ENCODE results near the gene ITGA1. TPM values are rescaled to one million over a fixed set of nuclear protein-coding genes. Genes with fewer than 3 reads are reported as not detected.

Gene ITGA1
- total RNA-seq, 2 donors from 2014 or later = 0.33 to 3.5 TPM

GRCh38 chr5:52987711-52988331 is 200.1 kb downstream of the ITGA1 start:
- no peak overlapping the region for H3K27ac ChIP-seq (ENCODE audit: low read depth, low read length)
- H3K9me3 Mint-ChIP-seq = no peaks in the 10 kb centered on the region
- no peak overlapping the region for H3K4me3 ChIP-seq (ENCODE audit: low read length)
- peaks cover 39% of the 10 kb centered on the region for H3K27me3 ChIP-seq (ENCODE audit: control insufficient read depth, insufficient read depth, low read length, poor library complexity, severe bottlenecking)
- TF ChIP-seq CTCF (conservative IDR thresholded peaks at IDR 0.05) = no peak
- H3K36me3 ChIP-seq (ENCODE audit: control insufficient read depth, insufficient read depth, low read length) = no peaks in the 10 kb centered on the region
- H3K27ac Mint-ChIP-seq = no peak overlapping the region
- H3K9ac ChIP-seq (ENCODE audit: extremely low read depth, low read length, poor library complexity, severe bottlenecking) = no peak overlapping the region
- 79 to 87% methylated on average over 4 of the region's 4 CpGs for WGBS, 2 experiments (ENCODE audit: insufficient coverage in 1 of 2, insufficient read length in 1 of 2)
- no peak overlapping the region for H3K4me3 Mint-ChIP-seq
- H3K36me3 Mint-ChIP-seq (ENCODE audit: low read depth) = no peaks in the 10 kb centered on the region
- H3K27me3 Mint-ChIP-seq (ENCODE audit: insufficient read depth) = peaks cover 46% of the 10 kb centered on the region
- no peaks in the 10 kb centered on the region for H3K9me3 ChIP-seq (ENCODE audit: control insufficient read depth, low read length)
- no peak for DNase-seq
- H3K4me1 ChIP-seq (ENCODE audit: control insufficient read depth, insufficient read depth, low read length) = no peaks in the 10 kb centered on the region
- H3K4me1 Mint-ChIP-seq = peaks cover 9% of the 10 kb centered on the region

- peak overlapping the region; percentile 63 for H3K4me3 Mint-ChIP-seq
- H3K27ac Mint-ChIP-seq = no peak overlapping the region
- WGBS, 2 experiments (ENCODE audit: insufficient coverage in 1 of 2, insufficient read length in 1 of 2) = 10 to 17% methylated on average over 13 to 16 of the region's 16 CpGs
- no peak for DNase-seq
- H3K36me3 ChIP-seq (ENCODE audit: control insufficient read depth, insufficient read depth, low read length) = no peaks in the 10 kb centered on the region
- no peaks in the 10 kb centered on the region for H3K9me3 ChIP-seq (ENCODE audit: control insufficient read depth, low read length)
- no peaks in the 10 kb centered on the region for H3K4me1 ChIP-seq (ENCODE audit: control insufficient read depth, insufficient read depth, low read length)
- H3K36me3 Mint-ChIP-seq (ENCODE audit: low read depth) = no peaks in the 10 kb centered on the region
- H3K9me3 Mint-ChIP-seq = no peaks in the 10 kb centered on the region
- no peak overlapping the region for H3K27ac ChIP-seq (ENCODE audit: low read depth, low read length)
- H3K27me3 Mint-ChIP-seq (ENCODE audit: insufficient read depth) = peaks cover 46% of the 10 kb centered on the region
- H3K4me1 Mint-ChIP-seq = peaks cover 7% of the 10 kb centered on the region
- H3K4me3 ChIP-seq (ENCODE audit: low read length) = peak overlapping the region; percentile 86
- no peak overlapping the region for H3K9ac ChIP-seq (ENCODE audit: extremely low read depth, low read length, poor library complexity, severe bottlenecking)
- no peak for TF ChIP-seq CTCF (conservative IDR thresholded peaks at IDR 0.05)
- H3K27me3 ChIP-seq (ENCODE audit: control insufficient read depth, insufficient read depth, low read length, poor library complexity, severe bottlenecking) = peaks cover 39% of the 10 kb centered on the region
Measured at GRCh38 chr5:52988335-52989024, 200.8 kb downstream of the ITGA1 start.

- DNase-seq = peak; percentile 86
Measured at GRCh38 chr5:52989025-52989780, 201.5 kb downstream of the ITGA1 start, which contains the start of gene ITGA2. TSS of gene ITGA2 (plus strand) at chr5:52989352. CDS start at chr5:52989469, 117 bp downstream.

More at GRCh38 chr5:52989025-52989780, 201.5 kb downstream of the ITGA1 start, which contains the start of gene ITGA2:
- Histone ChIP-seq H3K36me3 (ENCODE audit: control insufficient read depth, insufficient read depth, low read length) (no peaks in the 10 kb centered on the region), H3K27ac (ENCODE audit: low read depth, low read length) (no peak within 1 kb of the TSS), H3K4me1 (ENCODE audit: control insufficient read depth, insufficient read depth, low read length) (no peaks in the 10 kb centered on the region), H3K9me3 (ENCODE audit: control insufficient read depth, low read length) (no peaks in the 10 kb centered on the region), H3K9ac (ENCODE audit: extremely low read depth, low read length, poor library complexity, severe bottlenecking) (peak within 1 kb of the TSS; percentile 36), H3K4me3 (ENCODE audit: low read length) (peak within 1 kb of the TSS; percentile 86), H3K27me3 (ENCODE audit: control insufficient read depth, insufficient read depth, low read length, poor library complexity, severe bottlenecking) (peaks cover 39% of the 10 kb centered on the region)
- peaks cover 46% of the 10 kb centered on the region for H3K27me3 Mint-ChIP-seq (ENCODE audit: insufficient read depth)
- TF ChIP-seq CTCF (conservative IDR thresholded peaks at IDR 0.05) = no peak
- peak within 1 kb of the TSS; percentile 63 for H3K4me3 Mint-ChIP-seq
- no peak within 1 kb of the TSS for H3K27ac Mint-ChIP-seq
- H3K9me3 Mint-ChIP-seq = no peaks in the 10 kb centered on the region
- H3K4me1 Mint-ChIP-seq = peaks cover 2% of the 10 kb centered on the region
- H3K36me3 Mint-ChIP-seq (ENCODE audit: low read depth) = no peaks in the 10 kb centered on the region
- WGBS, 2 experiments (ENCODE audit: insufficient coverage in 1 of 2, insufficient read length in 1 of 2) = 0 to 2% methylated on average over 27 to 64 of the region's 64 CpGs
